GM19328 (cell line): ENCODE measurements around the gene RIPK4.
"Not testable (repeated sequence)": the region's sequence is repeated elsewhere in the genome, so short reads cannot be mapped to it uniquely, and the experiment has no call there.

ENCODE experiments used
- ATAC-seq: cut with Tn5 transposase; IDR thresholded peaks from one replicate; pipeline ENCODE4 v1.9.1; 2021; ENCODE audit warnings: mild to moderate bottlenecking, moderate library complexity; ENCODE audit not compliant: unreplicated experiment

RIPK4 gene

DNA sequence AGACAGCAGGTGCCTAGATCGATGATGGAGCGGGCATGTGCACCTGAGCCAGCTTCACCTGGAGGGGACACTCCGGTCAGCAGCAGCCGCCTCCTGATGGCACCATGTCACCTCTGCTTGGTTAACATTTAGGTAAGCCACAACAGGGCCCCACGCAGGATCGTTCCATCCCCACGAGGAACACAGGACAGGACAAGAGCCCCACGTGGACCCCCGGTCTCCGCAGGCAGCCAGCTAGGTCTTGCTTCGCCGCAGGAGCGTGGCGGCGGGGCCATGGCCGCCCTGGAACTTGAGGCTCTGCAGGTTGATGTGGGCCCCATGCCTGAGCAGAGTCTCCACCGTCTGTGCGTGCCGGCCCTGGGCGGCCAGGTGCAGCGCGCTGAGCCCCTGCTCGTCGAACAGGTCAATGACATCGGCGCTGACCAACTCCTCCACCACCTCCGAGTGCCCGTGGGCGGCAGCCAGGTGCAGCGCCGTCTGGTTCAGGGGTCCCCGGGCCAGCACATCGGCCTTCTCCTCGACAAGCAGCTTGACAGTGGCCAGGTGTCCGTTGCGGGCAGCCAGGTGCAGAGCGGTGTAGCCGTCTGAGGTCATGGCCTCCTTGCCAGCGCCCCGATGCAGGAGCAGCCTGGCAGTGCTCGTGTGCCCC lies 26.1 kb downstream of the RIPK4 start:
- ATAC-seq, result no peak

DNA sequence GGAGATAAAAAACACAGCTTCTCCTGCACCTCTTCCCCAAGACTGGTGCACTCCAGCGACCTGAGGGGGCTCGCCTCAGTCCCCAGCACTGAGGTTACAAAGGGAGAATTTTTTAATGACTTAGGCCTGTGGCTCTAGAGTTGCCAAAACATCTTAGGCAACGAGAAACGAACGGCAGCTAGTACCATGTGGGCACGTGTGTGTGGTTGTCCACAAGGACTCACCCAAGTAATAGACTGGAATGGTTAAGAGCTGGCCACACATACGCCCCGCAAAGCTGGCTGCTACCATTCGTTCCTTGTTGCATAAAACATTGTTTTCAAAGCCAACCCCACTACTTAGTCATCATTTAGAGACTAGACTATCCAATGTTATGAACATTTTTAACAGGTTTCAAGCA lies 26.9 kb downstream of the RIPK4 start:
- ATAC-seq, result no peak

DNA sequence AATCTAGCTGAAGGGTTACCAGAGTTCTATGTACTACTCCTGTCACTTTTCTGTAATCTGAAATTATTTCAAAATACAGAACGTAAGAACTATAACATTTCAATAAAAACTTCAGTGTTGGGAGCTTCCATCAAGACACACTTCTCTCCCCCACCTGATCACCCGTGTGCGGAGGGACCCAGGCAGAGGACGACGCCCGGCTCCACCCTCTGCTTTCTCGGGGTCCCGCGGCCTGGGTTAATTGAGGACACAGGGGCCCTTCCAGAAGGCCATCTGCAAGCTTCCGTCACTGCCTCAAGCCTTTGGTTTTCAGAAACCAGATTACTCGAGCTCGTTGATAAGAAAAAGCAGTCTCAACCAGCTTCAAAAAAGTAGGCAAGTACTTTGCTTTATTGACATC lies 27.8 kb downstream of the RIPK4 start:
- ATAC-seq, result no peak

DNA sequence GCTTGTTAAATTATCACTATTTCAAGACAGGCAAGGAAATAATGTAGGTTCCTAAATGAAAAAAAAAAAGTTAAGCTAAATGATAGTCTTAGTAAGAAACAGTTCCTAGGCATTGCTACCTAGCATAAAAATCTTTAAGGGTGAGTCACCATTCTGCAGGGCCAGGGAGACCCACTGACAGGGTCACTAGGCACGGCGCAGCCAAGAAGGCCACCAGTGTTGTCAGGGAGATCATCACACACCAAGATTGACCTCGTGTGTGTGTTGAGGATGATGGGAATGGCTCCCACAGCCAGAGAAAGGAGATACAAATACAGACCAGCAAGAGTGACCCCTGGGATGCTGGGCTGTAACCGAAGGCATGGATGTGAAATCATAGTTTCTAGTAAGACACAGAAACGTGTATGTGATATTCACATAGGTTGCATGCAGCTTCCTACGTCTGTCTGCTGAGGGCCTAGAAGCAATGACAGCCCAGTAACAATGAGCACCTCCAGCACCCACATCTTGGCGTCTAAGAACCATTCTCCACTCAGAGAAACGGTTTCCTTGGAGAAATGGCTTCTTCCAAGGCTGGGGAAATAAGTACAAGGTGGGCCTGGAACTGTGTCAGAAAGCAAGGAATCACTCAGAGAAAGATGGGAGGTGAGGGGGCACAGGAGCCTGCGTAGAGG lies 29.1 kb downstream of the RIPK4 start:
- no peak for ATAC-seq

DNA sequence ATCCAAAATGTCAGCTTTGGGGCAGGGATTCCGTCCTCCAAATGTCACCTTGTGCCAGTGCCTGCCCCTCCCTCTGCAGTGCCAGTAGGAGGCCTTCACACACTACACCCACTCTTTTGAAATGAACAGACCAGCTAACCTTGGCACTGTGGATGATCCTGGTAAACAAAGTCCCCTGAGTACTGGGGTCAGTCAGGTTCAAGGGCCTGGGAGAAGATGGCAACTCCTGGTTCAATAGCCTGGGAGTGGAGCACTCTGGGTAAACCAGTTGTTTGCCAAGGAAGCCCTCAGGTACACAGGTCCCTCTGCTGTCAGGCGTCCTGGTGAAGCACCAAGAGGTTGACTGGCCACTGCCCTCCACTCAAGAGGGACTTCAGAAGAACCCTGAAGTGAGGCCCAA lies 30.4 kb downstream of the RIPK4 start:
- ATAC-seq, result no peak

DNA sequence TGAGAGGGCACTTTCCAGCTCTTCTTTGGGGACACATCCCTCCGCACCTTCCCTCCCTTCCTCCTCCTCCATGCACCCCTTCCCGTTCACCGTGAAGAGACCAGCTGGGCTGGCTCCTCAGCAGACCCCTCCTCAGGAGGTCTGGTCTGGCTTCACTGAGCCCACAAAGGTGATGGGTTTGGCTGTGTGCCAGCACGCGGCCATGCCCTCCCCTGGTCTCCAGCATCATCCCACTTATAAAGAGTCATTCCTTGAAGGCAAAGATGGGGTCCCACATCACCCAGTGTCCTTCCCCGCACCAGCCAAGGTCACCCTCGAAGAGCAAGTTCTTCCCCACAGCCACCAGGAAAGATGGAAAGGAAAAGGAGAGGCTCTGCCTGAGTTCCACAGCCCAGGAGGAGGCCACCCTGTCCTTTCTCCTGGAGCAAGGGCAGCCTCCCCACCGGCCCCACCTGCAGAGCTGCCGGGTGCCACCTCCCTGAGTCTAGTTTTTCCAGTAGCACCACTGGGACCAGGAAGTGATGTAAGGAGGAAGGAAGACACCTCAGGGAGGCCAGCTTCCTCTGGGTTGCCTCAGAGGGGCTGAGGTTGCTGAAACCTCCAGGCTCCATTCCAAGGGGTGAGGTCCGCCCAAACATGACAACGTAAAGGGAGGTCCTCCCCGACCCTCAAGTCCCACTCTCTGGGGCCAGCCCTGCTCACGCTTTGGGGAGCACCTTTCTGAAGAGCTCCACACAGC lies 32.7 kb downstream of the RIPK4 start:
- ATAC-seq, result no peak

DNA sequence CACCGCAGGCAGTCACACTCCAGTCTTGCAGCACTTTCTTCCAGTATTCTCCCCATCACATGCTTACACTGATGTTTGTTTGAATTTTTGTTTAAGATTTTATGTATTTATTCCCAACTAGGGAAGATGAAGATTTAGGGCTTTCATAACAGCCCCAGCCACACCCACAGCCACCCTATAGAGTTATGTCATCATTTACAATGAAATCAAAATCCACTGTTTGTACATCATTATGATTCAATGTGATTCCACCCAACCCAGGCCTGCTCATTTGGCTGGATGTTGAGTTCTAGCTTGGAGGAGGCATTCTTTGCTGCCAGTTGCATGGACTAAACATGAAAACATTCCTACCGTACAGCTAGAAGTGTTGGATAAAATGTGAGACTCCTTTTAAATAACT lies 35.8 kb downstream of the RIPK4 start:
- ATAC-seq, result no peak

DNA sequence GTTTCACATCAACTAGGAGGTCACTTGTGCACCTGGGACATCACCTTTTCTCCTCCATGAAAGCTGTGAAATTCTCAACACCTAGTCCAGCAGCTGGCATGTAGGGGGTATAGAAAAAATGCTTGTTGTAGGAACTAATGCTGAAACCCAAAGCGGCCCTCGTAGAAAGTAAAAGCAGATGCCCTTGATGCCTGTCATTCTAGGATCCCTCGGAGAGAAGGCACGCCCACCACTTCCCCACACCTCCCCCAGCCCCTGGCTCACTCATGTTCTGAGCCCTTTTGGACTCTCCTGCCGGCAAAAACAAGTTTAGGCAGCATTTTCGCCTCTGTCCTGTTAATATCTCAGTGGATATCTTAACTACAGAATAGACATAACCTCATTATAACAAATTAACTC lies 36.5 kb downstream of the RIPK4 start:
- ATAC-seq, result no peak

DNA sequence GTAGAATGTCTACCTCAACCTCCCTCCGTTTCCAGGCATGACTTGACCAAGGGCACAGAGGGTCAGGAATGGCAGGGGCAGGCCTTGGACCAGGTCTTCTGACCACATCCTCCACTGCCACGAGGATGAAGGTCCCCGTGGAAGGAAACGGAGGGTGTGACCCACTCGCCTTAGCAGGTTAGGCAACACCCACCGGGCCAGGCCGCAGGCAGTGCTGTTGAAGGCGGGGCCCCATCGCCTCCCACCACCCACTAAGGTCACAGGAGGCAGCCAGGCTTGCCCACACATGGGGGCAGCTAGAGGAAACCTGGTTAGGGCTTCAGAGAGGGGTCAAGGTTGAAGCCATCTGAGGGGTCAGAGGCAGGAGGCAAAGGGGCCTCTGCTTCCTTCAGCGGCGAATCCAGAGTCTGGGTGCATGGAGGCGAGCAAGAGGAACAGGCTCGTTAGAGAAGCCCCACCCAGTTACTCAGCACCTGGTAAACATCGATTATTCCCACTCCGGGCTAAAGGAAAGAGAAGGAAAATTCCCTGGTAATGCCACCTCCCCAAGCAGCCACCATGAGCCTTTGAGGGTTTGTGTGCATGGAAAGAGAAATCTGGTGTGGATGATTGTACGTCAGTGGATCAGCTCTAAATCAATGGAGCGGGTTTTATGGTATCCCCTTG lies 37.0 kb downstream of the RIPK4 start:
- ATAC-seq, result no peak

DNA sequence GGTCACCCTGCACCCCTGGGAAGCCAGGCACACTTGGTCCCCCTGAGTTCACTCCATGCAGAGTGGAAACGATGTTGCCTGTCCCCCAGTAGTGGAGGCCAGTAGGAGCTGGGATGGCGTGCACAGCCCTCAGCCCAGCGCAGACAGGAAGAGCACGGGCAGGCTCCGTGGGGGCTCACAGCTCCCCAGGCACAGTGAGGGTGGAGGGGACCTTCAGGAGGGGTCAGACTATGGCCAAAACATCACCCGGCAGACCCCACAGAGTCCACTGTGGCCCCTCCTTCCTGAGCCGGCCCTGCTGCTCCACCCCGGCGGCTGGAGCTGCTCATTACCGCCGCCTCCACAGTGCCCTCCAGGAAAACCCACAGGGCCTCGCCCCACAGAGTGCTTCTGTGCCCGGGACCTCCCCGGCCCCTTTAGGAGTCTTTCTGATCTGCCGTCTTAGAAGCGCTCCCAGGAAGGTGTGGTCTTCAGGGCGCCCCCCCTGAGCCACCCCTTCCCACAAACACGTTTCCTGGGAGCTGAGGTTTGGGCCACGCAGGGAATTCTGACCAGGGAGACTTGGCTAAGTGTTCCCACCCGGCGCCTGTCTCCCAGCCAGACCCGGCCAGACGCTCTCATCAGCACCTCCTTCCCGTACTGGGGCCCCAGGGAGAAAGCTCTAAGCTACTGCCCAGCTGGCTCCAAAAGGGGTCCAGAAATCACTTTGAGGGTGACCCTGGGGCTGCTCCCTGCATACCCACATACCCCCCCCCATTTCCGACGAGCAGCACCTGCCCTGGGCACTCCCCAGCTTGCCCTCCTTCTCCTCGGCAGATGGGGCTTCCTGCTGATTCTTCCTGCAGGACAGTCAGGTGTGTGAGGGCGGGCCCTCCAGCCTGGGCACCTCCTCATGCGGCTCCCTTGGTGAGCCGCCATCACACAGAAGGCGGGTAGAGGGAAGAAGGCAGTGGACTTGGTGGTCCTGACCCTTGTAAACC lies 38.8 kb downstream of the RIPK4 start:
- ATAC-seq, result no peak

DNA sequence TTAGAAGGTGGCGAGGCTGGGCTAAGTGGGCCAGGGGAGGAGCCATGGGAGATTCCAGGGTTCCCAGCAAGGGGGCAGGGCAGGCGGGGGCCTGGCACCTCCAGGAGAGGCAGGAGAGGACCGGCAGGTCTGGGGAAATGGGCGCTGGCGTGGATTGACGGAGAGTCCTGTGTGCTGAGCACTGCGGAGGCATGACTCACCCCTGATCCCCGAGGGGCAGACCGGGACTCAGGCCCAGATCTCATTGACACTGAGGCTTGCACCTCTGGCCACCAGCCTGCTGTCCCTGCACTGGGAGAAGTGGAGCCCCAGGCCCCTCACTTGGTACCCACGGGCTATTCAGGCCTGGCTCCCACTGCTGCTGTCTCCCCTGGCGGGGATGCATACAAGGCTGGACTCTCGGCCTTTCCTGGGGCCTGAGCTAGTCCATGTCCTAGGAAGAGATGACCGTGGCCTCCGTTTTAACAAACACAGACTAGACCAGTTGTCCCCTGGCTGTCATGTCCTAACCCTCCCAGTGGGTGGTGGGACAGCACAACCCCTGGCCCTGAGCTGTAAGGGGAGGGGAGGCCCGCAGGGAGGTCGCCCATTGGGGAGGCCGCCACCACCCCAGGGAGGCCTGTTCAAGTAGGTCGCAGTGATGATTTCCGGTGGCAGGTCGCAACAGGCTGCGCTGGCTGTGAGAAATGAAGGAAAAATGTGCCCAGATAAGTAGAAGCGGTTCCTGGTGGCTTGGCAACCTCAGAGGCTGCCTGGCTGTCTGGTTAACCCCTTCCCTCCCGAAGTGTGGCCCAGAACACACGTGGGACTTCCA lies 39.7 kb downstream of the RIPK4 start:
- no peak for ATAC-seq

DNA sequence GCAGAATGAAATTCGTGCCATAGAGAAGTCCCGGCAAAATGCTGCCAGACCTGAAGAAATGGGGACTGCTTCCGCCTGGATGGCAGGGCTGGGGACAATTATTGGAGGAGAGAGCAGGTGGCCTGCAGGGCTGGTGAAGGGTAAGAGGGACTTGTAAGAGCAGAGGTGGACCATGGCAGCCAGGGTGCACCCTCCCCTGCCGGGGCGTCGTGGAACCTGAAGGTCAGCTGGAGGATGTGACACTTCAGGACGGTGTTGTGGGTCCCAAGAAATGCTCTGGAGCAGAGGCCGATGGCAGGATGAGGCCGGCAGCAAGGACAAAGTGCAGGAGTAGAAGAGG lies 40.3 kb downstream of the RIPK4 start:
- ATAC-seq, result no peak

DNA sequence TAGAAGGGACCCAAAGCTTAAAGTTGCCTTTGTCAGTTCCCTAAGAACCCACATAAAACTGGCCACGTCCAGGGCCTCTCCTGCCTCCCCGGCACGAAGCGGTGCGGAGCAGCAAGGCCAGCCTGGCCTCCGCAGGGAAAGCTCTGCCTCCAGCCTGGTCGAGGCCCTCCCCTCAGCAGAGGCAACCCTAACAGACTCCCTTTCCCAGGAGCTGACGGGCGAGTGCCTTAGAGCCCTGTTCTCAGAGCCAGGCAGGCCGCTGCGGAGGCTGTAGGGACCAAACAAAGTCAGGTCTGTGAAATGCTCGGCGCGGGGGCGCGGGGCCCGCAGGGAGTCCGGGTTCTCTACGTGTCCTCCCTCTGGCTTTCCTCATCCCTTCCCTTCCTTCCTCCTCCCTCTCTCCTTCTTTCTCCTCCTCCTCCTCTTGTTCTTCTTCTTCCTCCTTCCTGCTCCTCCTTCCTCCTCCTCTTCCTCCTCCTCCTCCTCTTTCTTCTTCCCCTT lies 40.7 kb downstream of the RIPK4 start:
- no peak for ATAC-seq

DNA sequence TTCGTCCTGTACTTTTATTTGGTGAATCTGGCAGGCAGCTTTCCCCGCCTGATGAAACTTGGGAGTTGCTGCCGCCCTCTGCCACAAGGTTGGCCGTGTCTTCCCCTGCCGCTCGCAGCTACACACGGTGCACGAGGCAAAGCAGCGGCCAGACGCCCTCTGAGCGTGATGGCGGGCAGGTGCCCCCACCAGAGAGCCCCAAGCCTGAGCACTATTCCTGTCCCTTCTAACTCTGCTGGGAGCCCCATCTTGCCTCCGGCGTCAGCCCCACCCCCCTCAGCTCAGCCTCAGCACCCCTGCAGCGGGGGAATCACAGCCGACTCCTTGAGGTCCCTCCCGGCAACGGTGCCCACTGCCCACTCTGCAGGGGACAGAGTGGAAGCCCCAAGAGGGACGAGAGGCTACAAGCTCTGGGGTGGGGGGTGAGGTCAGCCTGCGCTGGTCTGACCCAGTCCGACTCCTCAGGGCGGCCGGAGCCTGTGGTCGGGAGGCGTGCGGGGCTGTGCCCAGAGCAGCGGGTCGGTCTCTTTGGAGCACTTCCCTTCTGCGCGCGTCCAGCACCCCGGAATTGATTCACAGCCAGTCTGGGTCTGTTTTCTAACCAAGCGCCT lies 41.3 kb downstream of the RIPK4 start:
- no peak for ATAC-seq

DNA sequence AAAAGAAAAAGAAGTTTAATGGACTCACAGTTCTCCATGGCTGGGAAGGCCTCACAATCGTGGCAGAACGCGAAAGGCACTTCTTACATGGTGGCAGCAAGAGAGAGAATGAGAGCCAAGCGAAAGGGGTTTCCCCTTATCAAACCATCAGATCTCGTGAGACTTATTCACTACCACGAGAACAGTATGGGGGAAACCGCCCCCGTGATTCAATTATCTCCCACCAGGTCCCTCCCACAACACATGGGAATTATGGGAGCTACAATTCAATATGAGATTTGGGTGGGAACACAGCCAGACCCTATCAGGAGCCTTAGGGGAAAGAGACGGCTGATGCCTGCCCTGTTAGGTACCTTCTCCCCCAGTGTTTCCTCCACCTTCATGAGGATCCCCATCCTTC lies 43.0 kb downstream of the RIPK4 start:
- not testable (repeated sequence) for ATAC-seq

DNA sequence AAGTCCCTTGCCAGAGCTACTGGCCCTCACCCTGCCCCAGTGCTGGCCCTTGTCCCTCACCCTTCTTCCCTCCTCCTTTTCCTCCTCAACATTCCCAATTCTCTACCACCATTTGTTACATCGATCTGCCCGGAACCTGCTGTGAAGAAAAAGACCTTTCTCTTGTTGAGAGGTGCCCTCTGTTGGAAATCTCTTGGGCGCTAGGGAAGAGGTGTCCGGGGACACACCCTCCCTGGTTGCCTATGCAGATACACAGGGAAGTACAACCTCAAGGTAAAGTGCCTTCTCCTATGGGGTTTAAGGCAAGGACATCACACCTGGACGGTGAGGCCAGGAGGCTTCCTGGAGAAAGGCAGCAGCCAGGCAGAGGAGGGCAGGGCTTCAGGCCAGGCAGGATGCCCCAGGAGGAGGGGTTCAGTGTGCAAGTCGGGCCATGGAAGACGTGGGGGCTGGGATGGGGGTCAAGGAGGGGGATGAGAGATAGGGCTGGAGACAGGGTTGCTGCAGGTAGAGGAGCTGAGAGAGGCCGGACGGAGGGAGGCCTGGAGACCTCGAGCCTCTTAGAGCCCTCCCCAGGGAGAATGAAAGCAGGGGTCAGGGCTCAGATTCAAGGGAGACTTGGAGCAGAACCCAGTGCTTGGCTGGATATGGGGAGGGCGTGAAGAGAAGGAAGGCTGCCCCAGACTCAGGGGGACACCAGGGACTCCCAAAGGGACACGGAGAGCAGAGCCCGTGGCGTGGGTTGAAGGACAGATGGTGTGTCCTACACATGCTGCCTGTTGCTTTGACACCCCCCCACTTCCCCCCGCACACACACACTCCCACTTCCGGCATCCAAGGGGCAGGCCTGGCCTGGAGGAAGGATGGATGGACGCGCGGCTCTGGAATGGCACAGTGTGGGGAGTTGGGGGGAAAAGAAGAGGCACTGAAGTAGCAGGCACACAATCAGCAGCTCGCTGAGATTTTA lies 44.5 kb downstream of the RIPK4 start:
- ATAC-seq, result no peak

DNA sequence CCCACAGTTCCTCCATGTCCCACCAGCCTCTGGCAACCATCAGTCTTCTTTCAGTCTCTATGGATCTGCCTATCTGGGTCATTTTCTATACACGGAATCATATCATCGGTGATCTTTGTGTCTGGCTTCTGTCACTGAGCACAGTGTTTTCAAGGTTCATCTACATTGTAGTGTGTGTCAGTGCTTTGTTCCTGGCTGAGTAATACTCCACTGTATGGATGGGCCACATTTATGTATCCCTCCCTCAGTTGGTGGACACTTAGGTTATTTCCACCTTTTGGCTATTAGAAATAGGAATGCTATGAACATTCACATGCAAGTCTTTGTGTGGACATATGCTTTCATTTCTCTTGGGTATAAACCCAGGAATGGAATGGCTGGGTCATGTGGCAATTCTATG lies 46.6 kb downstream of the RIPK4 start:
- ATAC-seq, result no peak

DNA sequence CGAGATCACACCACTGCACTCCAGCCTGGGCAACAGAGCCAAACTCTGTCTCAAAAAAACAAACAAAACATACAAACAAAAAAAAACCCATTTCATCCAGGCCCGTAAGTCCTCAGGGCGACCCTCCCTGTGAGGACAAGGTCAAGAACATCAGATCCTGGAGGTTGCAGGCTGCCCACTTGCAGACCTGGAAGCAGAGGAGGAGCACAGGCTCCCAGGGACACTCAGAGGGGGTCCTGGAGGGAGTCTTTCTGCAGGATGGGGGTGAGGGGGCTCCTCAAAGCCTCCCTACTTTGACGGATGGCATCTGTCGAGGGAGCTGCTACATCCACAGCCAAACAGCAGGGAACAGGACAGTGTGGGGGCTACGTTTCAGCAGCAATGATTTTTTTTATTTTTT lies 47.2 kb downstream of the RIPK4 start:
- no peak for ATAC-seq
